Right lobe of liver (tissue), 6 donors: ENCODE data around the gene EIF2B4. TPM values are rescaled to one million over a fixed set of nuclear protein-coding genes. Genes with fewer than 3 reads are reported as not detected.

ENCODE experiments used
- ATAC-seq, 4 donors: fragments of 200-7000 bp; cut with Tn5 transposase; one replicate each; pipeline ENCODE4 v1.9.1; 2020; ENCODE audit warnings: mild to moderate bottlenecking in 4 of 4, moderate library complexity in 4 of 4
- DNase-seq, 3 donors: peaks; one replicate each; pipeline ENCODE4 v3.0.0-alpha.2; 2020
- H3K27ac ChIP-seq, 3 donors: fragments of 200-600 bp; one replicate each; pipeline ENCODE4 v1.8.0; 2022
- H3K27me3 ChIP-seq, 2 donors: fragments of 200-600 bp; one replicate each; pipeline ENCODE4 v1.8.0; 2022
- H3K36me3 ChIP-seq, 4 donors: fragments of 200-600 bp; sonication (generic) in 1 of 4; one replicate each; pipeline versions ENCODE4 v1.5.1 to v1.8.0; 2017 to 2022; ENCODE audit warnings: control low read depth in 1 of 4
- H3K4me1 ChIP-seq, 4 donors: fragments of 200-600 bp; sonication (generic) in 1 of 4; one replicate each; pipeline versions ENCODE4 v1.5.1 to v1.8.0; 2017 to 2022; ENCODE audit warnings: control low read depth in 1 of 4
- H3K4me3 ChIP-seq, 3 donors: fragments of 200-600 bp; one replicate each; pipeline ENCODE4 v1.8.0; 2022
- H3K9me3 ChIP-seq, 4 donors: fragments of 200-600 bp; sonication (generic) in 1 of 4; one replicate each; pipeline versions ENCODE4 v1.5.1 to v1.8.0; 2017 to 2022; ENCODE audit warnings: control low read depth in 1 of 4
- CTCF ChIP-seq, 4 donors: fragments of 200-600 bp in 3 of 4; fragments of 450-650 bp in 1 of 4; IDR thresholded peaks; one replicate each; pipeline versions ENCODE4 v1.5.1 to v1.8.0; 2016 to 2022; ENCODE audit warnings: antibody characterized with exemption in 4 of 4, mild to moderate bottlenecking in 2 of 4
- POLR2A ChIP-seq: fragments of 450-650 bp; IDR thresholded peaks from one replicate; pipeline ENCODE4 v1.6.1; 2017; ENCODE audit warnings: antibody characterized with exemption, mild to moderate bottlenecking
- WGBS: methylation state at CpG from one replicate; pipeline ENCODE4 v1.1.6; 2018; ENCODE audit warnings: low coverage, low lambda C conversion rate; ENCODE audit not compliant: insufficient coverage; ENCODE audit errors: missing lambda C conversion rate; 5-methylcytosine and 5-hydroxymethylcytosine counted together
- intact Hi-C, 2 donors: fragments of 100-400 bp; cut with DNase I; formaldehyde crosslinking; loops; one replicate each; pipeline versions ENCODE4 v1.11.2 to v1.14.1; 2022
- total RNA-seq, 6 experiments: library from RNA; depleted of rRNA in 2 of 6; stranded (reverse); fragments of >200 nt in 2 of 6; fragmentation: NEBNext Ultra II Directional in 3 of 6; extraction: Animal tissue kit (Norgen Biotek cat#: 25700) in 3 of 6; gene quantifications; one replicate each; pipeline versions ENCODE4 v1.1.0 to v1.2.4, GENCODE V29; 2016 to 2023
- donor health status: DM: no; HTN: yes; CAD: no.
- donor health status: DM: no; HTN: no; CAD: no.
- donor health status: DM: no; HTN: no; CAD: no.
- donor health status: DM: no; HTN: yes; CAD: no.
- donor health status: DM: no; HTN: yes; CAD: no.

The EIF2B4 gene
- total RNA-seq, 6 experiments from 2014 or later = 17.6 to 25.0 (median 20.9) TPM

- ATAC-seq (peak; percentile 39 to 55 (median 48)), DNase-seq (no peak)
- Histone ChIP-seq H3K27ac (peak overlapping the region; percentile 53 to 85 (median 84)), H3K27me3 (no peaks in the 10 kb centered on the region), H3K4me1 (peaks cover 0 to 24% (median 7%) of the 10 kb centered on the region in 4 donors), H3K9me3 (no peaks in the 10 kb centered on the region), H3K4me3 (peak overlapping the region; percentile 61 to 100 (median 93)), H3K36me3 (peaks cover 0 to 67% (median 25%) of the 10 kb centered on the region in 4 donors)
- intact Hi-C loops = loop anchor here in 1 of 2 donors (2.0 to 10.0 kb wide), 2 partner anchors 13 to 55 kb away; partner anchors contain the start of gene GTF3C2
- WGBS = 2% methylated on average over 12 of the region's 18 CpGs
- TF ChIP-seq CTCF (IDR thresholded peaks at IDR 0.05) (no peak), POLR2A (no peak)
These were observed 590 bp downstream of the EIF2B4 start for GRCh38 chr2:27369471-27370025.

- Histone ChIP-seq H3K4me3 (no peak overlapping the region), H3K4me1 (peaks cover 0 to 2% (median 0%) of the 10 kb centered on the region in 4 donors), H3K27me3 (no peaks in the 10 kb centered on the region), H3K36me3 (peaks cover 0 to 51% (median 22%) of the 10 kb centered on the region in 4 donors), H3K27ac (no peak overlapping the region), H3K9me3 (no peaks in the 10 kb centered on the region)
- TF ChIP-seq CTCF (IDR thresholded peaks at IDR 0.05) = no peak
- TF ChIP-seq POLR2A = no peak
- DNase-seq (no peak), ATAC-seq (no peak)
- 71% methylated on average over 2 of the region's 2 CpGs for WGBS
- intact Hi-C loops = loop anchor here in 1 of 2 donors (10.0 kb wide), 1 partner anchor 49 kb away; no protein-coding TSS in a partner anchor
These were observed 6.2 kb downstream of the EIF2B4 start for GRCh38 chr2:27363933-27364332.

GRCh38 chr2:27362678-27363420, 7.3 kb downstream of the EIF2B4 start:
- no peak overlapping the region for H3K4me3 ChIP-seq
- H3K9me3 ChIP-seq = no peaks in the 10 kb centered on the region
- intact Hi-C loops = loop anchor here in 1 of 2 donors (10.0 kb wide), 1 partner anchor 48 kb away; no protein-coding TSS in a partner anchor
- no peak for TF ChIP-seq POLR2A
- no peak for TF ChIP-seq CTCF (IDR thresholded peaks at IDR 0.05)
- DNase-seq (no peak), ATAC-seq (no peak)
- H3K36me3 ChIP-seq = peaks cover 0 to 40% (median 21%) of the 10 kb centered on the region in 4 donors
- H3K27ac ChIP-seq = no peak overlapping the region
- no peaks in the 10 kb centered on the region for H3K27me3 ChIP-seq
- WGBS = 88% methylated on average over 4 of the region's 4 CpGs
- peaks cover 0 to 6% (median 0%) of the 10 kb centered on the region in 4 donors for H3K4me1 ChIP-seq

GRCh38 chr2:27356382-27357181, 13.6 kb downstream of the EIF2B4 start, which contains the start of gene GTF3C2:
GTF3C2 (minus strand) TSS chr2:27356764; CDS start chr2:27343554, 13,210 bp downstream.
- WGBS = 0% methylated on average over 40 of the region's 67 CpGs
- Histone ChIP-seq H3K9me3 (no peaks in the 10 kb centered on the region), H3K36me3 (no peaks in the 10 kb centered on the region), H3K27me3 (no peaks in the 10 kb centered on the region), H3K4me1 (peaks cover 0 to 36% (median 3%) of the 10 kb centered on the region in 4 donors), H3K27ac (peak within 1 kb of the TSS; percentile 75 to 88 (median 79)), H3K4me3 (peak within 1 kb of the TSS; percentile 91 to 96 (median 93))
- intact Hi-C loops = loop anchor here in 1 of 2 donors (2.0 kb wide), 1 partner anchor 14 kb away; the partner anchor contains the start of genes EIF2B4 and SNX17
- ATAC-seq (peak; percentile 92 to 97 (median 94)), DNase-seq (peak; percentile 93 to 95 (median 95))
- TF ChIP-seq CTCF (IDR thresholded peaks at IDR 0.05) = peak in 1 of 4 donors; percentile 9
- no peak for TF ChIP-seq POLR2A
